ENCODE data around the gene ZFC3H1.

ZFC3H1 gene

DNA sequence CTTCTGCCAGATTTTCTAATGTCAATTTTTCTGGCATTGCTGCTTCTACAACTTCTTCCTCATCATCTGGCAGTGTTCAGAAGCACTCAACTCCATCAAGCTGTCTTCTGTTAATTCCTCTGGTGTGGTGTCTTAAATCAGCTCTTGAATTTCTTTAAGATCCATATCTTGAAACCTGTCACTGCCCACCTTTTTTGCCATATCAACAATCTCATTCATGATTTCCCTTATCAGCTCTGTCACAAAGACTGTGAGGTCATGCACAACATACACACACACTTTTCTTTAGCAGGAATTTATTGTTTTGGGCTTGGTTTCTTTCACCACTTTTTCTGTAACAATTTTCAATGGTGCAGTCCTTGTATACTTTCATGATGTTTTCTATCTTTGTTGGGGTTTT lies 7.7 kb upstream of the ZFC3H1 start:
- FAIRE-seq: no peak

DNA sequence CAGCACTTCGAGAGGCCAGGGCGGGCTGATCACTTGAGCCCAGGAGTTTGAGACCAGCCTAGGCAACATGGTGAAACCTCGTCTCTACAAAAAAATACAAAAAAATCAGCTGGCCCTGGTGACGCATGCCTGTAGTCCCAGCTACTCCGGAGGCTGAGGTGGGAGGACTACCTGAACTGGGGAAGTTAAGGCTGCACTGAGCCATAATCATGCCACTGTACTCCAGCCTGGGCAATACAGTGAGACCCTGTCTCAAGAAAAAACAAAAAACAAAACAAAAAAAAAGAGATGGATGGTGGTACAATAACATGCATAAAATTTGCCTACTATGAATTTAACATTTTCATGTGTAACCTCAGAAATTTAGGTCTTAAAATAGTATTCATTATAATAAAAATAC lies 2.6 kb upstream of the ZFC3H1 start:
- no peak for FAIRE-seq

DNA sequence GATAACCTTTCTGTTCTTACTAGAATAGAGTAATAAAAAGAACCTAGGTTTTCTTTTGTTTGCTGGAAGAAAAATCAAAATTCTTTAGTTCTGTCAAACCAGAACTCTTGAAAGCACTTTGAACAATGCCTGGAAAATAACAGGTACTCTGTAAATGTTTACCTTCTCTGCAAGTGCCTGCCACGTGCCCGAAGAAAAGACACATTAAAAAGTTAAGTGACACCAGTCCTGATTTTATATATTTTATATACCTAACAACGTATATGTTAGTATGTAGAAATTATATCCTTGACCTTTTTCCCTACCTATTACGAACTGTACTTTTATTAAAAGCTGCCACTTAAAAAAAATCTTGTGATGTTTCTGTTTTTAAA lies 1.4 kb upstream of the ZFC3H1 start:
- no peak for FAIRE-seq

DNA sequence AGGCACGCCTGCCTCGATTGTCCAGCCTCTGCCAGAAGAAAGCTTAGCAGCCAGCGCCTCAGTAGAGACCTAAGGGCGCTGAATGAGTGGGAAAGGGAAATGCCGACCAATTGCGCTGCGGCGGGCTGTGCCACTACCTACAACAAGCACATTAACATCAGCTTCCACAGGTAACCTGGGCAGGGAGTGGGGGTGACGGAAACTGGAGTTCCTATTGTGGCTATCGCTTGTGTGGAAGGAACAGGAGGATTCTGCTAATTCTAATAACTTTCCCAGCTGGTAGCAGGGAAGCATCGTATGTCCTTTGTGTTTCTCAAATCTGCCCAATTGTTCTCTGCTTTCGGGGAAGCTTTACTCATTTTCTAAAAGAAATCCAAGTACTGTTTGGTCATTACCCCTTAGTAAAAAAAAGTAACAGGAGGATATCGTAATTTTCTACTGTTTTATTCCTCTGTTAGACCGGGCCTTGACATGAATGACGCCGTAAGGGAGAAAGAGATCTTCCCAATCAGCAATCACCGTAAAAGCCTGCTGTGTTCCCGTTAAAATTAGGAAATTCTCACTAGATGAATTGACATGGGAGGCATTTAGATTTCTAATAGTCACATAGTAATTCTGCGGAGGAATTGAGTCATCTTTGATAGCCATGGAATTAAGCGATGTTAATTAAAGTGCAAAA lies 902 bp upstream of the ZFC3H1 start:
- peak; percentile 72 for FAIRE-seq

DNA sequence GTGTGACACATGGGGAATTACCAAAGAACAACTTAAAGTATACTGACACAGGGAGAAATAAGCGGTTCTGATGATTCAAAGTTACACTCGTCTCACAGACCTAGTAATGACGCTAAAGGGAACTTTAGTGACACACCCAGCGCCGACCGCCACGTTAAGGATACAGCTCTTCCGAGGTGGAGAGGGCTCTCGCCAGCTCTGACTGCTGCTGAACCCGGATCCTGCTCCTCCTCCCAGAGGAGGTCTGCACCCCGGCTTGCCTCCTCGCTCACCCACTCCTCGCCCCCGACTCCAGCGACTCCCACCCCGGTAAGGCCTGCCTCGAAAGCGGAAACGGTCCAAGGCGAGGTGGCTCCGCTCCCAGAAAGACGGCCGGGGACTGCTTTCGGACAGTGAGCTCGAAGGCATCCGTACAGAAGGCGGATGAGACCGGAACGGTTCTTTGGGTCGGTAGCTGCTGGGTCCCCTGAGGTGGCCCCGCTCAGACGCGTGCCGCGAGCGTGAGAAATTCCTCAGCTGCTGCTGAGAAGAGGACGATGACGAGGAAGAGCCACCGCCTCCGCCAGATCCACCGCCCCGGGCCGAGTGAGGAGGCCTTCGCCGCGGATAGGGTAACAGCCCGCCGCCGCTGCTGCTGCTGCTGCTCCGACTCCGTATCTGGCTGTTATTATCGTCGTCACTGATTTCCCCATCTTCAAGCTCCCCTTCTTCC lies 643 bp downstream of the ZFC3H1 start:
- no peak for FAIRE-seq

DNA sequence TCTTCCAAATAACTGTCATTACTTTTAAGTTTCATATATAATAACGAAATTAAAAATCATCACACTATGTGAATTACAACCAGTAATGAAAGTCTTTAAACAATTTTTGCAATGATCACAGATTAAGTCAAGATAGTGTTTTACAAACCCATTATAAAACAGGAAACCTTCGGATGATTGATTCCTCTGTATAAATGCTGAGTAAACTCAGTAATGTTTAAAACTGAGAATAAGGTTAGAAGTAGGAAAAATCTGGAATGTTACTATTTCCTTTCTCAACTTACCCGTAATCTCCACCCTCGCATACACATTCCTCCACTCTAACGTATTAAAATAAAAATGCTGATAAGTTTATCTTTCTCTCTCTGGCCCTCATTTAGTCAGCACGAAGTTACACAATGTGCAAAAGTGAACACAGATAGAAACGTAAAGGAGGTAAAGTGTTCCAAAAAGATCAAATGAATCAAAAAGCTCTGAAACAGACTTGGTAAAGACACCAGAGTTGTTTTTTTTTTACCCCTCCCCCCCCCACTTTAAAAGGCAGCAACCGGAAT lies 1.6 kb downstream of the ZFC3H1 start:
- peak; percentile 24 for FAIRE-seq

DNA sequence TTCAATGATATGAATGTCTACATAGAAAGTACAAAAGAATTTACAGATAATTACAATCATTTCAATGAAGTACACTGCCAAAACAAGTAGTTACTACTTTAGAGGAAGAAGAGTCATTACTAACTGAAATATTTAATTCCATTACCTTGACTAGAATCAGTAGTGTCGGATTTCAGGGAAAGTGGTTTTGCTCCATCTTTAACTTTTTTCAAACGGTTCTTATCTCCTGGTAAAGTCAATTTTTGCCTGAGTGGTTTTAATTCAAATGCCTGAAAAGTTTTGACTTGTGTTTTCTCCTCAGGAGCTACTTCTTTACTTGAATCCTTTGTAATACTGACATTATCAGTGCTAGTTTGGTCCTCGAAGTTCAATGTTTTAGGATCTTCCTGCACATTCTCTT lies 6.9 kb downstream of the ZFC3H1 start:
- peak; percentile 21 for FAIRE-seq

DNA sequence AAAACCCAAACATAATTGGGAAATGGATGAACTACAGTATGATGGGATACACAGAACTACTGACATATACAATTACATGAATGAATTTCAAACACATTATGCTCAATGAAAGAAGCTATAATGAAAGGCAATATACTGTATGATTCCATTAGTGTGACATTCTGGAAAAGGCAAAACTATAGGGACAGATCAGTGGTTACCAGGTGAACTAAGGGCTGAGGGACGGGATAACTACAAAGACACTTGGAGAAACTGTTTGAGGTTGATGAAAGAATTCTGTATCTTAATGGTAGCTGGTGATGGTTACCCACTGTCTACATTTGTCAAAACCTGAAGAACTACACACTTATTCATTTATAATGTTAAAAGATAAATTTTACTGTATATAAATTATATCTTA lies 7.7 kb downstream of the ZFC3H1 start:
- FAIRE-seq: no peak

DNA sequence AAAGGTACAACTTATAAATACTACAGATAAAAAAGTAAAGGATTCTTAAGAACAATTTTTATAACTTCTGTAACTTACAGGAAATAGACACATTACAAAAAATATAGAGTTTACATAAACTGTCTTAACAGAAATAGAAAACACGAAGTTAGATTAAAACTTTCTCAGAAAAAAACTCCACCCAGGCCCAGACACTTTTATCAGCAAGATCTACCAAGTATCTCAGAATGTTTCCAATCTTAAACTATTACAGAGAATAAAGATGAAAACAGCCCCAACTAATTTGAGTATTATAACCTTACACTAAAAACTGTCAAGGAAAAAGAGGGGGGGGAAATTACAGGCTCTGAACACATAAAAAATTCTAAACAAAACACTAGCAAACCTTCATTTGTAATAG lies 8.2 kb downstream of the ZFC3H1 start:
- peak; percentile 43 for FAIRE-seq

DNA sequence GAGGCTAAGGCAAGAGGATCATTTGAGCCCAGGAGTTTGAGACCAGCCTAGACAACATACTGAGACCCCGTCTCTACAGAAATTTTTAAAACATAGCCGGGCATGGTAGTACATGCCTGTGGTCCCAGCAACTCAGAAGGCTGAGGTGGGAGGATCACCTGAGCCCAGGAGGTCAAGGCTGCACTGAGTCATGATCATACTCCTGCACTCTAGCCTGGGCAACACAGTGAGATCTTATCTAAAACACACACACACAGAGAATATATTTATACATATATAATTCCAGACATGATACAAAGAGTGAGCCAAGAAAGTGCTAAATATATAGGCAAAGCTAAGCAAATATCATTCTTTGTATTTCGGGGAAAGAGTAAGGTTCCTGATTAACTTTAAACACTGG lies 9.4 kb downstream of the ZFC3H1 start:
- FAIRE-seq: no peak

DNA sequence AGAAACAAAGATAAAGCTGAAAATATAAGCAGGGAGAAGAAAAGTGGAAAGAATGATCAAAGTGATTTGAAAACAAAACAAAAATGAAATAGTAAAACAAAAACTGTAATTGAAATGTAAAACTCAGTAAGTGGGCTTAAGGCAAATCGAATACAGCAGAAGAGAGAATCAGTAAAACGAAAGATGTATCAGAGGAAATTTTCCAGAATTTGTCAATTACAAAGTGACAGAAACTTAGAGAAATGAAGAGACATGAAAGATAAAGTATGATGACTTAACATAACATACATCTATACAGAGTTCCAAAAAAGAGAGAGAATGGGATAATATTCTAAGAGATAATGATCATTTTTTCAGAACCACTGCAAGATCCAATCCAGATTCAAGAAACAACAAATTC lies 10.5 kb downstream of the ZFC3H1 start:
- no peak for FAIRE-seq

DNA sequence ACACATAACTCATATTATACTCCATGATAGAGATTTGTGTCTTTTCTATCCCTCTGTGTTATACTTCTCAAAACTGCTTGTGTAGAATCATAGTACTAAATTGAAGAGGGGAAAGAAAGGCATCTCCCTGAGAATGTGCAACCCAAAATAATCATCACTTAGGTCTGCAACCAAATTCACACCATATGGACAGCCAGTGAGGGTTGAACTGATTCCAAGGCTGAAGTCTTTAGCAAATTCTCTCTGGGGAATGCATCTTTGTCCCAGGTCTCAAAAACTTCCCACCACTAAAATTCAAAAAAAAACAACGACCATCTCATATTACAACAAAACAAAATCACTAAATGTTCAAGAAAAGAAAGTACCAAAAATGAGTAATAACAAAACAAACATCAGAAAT lies 11.0 kb downstream of the ZFC3H1 start:
- no peak for FAIRE-seq

DNA sequence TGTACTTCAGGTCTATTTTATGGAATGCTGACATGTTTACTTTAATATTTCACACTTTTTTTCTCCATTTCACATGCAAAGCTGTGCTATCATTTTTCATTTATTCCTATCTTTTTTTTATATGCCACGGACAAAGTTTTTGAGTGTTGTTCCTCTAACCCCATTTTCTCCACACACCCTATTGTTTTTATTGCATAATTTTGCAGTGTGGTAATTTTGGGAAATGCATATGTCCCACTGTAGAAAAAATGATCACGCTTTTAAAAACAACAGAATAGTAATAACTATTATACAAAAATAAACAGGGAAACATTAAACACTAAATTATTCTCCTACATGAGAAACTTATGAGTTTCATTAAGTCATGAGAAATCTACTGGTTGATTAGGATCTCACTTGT lies 14.2 kb downstream of the ZFC3H1 start:
- no peak for FAIRE-seq

DNA sequence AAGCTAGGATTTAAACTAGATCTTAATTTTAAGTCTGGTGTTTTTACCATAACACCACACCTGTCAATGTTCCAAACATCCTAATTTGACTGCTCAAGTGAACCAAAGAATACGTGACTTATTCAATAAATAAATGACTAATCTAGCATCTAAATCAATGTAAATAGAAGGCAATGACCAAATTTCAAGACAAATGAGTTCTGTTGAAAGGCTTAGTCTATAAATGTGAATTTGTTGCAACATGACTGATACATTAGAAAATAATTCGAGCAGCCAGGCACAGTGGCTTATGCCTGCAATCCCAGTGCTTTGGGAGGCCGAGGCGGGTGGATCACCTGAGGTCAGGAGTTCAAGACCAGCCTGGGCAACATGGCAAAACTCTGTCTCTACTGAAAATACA lies 15.1 kb downstream of the ZFC3H1 start:
- peak; percentile 30 for FAIRE-seq

DNA sequence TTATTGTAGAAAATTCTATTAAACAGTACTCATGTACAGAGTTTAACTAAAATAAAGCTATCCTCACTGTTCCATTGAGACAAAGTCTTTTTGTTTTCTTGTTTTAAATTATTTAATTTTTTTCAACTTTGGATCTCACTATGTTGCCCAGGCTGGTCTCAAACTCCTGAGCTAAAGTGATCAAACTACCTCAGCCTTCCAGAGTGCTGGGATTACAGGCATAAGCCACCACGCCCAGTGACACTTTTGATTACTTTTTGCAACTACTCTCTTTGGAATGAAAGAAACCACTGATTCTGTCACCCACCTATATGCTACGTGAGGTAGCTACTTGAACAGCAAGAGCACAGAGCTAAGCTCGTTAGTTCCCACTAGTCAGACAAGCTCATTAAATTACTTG lies 17.1 kb downstream of the ZFC3H1 start:
- FAIRE-seq: no peak

DNA sequence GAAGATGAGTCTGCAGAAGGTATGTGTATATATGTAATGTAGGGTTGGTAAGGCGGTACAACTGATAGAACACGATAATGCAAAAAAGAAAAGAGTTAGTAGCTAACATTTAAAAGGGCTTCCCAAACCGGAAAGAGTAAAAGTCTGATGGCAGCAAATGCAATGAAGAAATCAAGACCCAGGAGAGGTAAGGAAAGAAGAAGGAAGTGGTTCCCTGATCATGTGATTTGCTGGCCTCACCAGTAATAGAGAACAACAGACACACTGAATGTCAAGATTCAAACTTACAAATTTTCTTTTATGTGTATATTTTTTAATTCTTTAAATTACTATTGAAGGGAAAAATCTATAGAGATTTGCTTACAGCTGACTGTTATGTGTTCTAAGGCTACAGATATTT lies 18.4 kb downstream of the ZFC3H1 start:
- no peak for FAIRE-seq

DNA sequence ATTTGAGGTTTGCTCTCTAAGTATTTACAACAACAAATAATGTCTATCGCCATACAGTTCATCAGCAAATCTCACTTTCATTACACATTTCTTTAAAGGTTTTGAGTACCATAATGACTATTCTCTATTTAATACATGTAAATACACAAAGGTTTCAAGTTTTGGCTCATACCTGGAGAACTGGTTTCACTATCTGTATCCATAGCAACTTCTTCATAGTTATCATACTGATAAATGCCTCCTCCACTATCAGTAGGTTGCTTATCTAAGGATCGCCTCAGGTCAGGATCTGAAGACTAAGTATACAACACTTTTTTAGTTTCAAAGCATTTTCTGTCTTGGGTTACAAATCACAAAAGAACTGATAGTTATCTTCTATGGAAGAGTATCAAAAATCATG lies 21.4 kb downstream of the ZFC3H1 start:
- no peak for FAIRE-seq

DNA sequence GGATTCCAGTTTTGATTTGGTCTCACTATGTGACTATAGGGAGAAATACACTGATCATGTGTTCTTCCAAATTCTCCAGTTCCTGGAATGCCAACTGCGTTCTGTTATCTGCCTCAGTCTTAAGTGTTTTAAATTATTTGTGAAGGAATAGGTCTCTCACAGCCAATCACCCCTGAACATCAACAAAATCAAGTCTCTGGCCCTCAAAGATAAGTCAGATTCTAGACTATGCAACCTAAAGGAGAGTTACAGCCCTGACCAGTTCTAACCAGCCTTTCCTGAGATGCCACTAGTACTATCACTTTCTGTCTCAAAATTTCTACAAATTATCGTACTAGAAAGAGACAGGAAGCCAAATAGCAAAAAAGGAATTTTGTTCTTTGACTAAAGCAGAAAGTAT lies 22.3 kb downstream of the ZFC3H1 start:
- no peak for FAIRE-seq

DNA sequence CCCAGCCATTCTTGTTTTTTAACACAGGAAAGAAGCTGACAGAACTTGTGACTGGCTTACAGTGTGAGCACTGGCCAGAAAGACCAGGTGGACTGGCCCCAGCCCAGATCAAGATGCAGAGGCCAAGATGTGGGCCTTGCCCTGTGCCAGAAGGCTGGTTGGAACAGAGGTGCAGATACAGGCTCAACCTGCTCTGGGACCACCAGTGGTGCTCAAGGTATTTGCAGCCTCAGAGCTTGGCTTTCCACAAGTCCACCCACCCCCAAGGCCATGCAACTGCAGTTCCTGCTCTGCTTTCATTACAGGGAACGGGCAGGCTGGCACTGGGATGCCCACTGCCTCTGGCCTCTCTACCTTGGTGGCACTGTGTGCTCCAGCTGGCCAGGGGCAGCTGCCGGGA lies 23.3 kb downstream of the ZFC3H1 start:
- FAIRE-seq: no peak

DNA sequence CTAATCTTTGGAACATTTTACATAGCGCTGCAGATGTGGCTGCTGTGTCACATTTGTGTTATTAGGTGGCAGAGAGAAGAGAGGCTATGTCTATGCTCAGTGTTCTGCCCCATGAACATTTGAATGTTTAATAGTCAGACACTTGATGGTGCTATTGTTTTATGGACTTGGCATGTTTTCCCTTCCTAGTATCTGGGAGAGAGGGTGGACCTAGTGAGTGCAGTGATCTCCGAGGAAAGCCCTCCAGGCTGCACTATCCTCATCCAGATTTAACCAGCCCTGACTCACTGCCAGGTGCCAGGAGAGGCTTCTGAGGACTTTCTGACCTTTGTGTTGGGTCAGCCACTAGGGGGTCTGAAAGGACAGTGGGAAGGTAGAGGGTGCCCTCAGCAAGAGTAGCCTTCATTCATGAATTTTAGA lies 24.3 kb downstream of the ZFC3H1 start:
- no peak for FAIRE-seq

DNA sequence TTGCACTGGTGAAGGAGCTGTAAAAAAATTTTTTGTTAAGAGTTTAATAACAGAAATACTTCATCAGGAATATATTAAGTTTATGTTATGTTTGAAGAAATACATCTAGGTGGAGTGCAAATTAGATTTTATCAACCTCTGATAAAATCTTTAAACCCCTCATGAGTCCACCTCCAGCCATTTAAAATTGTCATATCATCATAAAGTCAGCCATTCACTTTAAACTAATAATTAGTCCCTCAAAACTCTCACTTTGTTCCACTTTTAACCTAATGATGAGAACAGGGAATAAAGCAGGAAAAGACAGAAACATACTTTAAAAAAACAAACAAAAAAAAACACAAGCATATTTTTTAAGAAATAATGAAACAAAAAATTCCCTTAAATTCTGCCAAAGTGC lies 25.1 kb downstream of the ZFC3H1 start:
- FAIRE-seq: no peak

DNA sequence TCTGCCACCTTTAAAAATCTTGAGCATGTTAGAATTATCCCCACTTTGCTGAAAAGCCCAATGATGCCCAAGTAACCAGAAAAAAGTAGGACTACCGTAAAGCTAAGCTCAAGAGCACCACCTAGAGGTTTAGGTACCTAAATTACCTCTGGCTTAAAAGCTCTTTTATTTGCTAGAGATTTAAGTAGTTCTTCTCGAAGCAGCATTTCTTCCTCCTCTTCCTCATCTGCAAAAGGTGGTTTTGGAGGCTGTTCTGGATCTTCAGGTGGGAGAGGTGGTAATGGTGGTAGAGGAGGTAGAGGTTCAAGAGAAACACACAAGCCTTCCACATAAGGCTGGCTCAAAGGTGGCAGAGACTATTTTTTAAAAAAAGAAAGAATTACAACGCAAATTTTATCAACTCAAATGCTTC lies 26.9 kb downstream of the ZFC3H1 start:
- peak; percentile 95 for FAIRE-seq

DNA sequence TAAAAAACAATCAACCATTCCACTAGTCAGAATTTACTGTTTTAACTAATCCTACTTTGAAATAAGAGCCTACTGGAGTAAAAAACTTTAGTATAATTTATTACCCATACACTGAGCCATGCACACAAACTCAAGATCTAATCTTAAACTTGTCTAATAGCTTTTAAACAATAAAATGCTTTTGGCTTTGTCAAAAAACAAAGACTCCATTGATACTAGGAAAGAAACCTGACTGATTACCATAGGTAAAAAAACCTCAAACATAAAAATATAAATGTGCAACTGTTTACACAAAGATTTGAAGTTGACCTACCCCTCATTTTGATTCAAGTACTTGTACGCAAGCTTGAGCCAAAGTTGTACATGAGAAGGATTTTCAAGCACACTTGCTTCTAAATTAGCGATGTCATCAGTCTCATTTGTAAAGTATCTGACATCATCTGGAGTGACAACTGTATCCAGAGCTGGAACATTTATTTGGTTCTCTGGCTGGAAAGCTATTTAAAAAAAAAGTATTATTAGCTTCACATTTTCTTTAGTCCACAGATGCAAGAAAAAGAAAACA lies 36.1 kb downstream of the ZFC3H1 start:
- no peak for FAIRE-seq

DNA sequence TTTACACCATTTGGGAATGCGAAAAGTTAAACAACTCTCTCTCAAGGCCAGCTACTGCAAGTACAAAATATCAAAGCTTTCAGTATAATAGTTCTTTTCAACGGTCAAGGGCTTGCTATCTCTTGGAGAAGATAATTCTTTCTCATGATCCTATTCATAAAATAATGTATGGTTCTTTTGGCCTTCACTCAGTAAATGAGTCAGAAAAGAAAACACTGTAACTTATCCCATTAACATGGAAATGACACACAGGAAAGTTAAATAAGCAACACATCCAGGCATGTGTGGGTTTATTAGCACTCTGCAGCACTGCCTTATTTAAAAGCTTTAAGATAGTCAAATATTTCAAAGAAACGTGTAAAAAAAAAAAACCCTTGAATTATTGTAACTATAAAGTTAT lies 36.9 kb downstream of the ZFC3H1 start:
- no peak for FAIRE-seq

Measured in islet of Langerhans (tissue), 1 donor.